Adipocyte (in vitro differentiated cells): Measurements from ENCODE around the gene SRCIN1.

Experiments used
- DNase-seq: peaks from one replicate; pipeline ENCODE4 v3.0.0-alpha.2; 2015; ENCODE audit warnings: low read depth
- H3K27me3 ChIP-seq: replicated peaks from 2 replicates; pipeline ENCODE4 v1.7.0; 2013; ENCODE audit warnings: mild to moderate bottlenecking, low read length, moderate library complexity; ENCODE audit not compliant: control insufficient read depth, insufficient read depth
- H3K36me3 ChIP-seq: 2 replicates; pipeline ENCODE4 v1.7.0; 2013; ENCODE audit warnings: low read length, mild to moderate bottlenecking, moderate library complexity; ENCODE audit not compliant: control insufficient read depth, insufficient read depth, severe bottlenecking
- H3K4me1 ChIP-seq: 2 replicates; pipeline ENCODE4 v1.7.0; 2013; ENCODE audit warnings: mild to moderate bottlenecking, low read length, moderate library complexity; ENCODE audit not compliant: control insufficient read depth, insufficient read depth
- H3K4me3 ChIP-seq: 2 replicates; pipeline ENCODE4 v1.7.0; 2013; ENCODE audit warnings: mild to moderate bottlenecking, low read length, moderate library complexity
- H3K9ac ChIP-seq: 2 replicates; pipeline ENCODE4 v1.7.0; 2013; ENCODE audit warnings: mild to moderate bottlenecking, low read length, moderate library complexity
- H3K9me3 ChIP-seq: 2 replicates; pipeline ENCODE4 v1.7.0; 2013; ENCODE audit warnings: mild to moderate bottlenecking, low read length, moderate library complexity; ENCODE audit not compliant: control insufficient read depth

Gene SRCIN1

GRCh38 chr17:38564254-38564837 lies 41.4 kb downstream of the SRCIN1 start:
- Histone ChIP-seq H3K27me3 (peaks cover 82% of the 10 kb centered on the region), H3K9me3 (no peaks in the 10 kb centered on the region), H3K9ac (no peak overlapping the region), H3K4me3 (no peak overlapping the region), H3K4me1 (peaks cover under 1% of the 10 kb centered on the region), H3K36me3 (no peaks in the 10 kb centered on the region)
- no peak for DNase-seq

GRCh38 chr17:38563362-38564253 lies 42.1 kb downstream of the SRCIN1 start:
- peaks cover 7% of the 10 kb centered on the region for H3K4me1 ChIP-seq
- DNase-seq, result no peak
- H3K9me3 ChIP-seq, result no peaks in the 10 kb centered on the region
- H3K4me3 ChIP-seq, result no peak overlapping the region
- no peaks in the 10 kb centered on the region for H3K36me3 ChIP-seq
- no peak overlapping the region for H3K9ac ChIP-seq
- peaks cover 80% of the 10 kb centered on the region for H3K27me3 ChIP-seq

GRCh38 chr17:38562903-38563302 lies 42.8 kb downstream of the SRCIN1 start:
- Histone ChIP-seq H3K27me3 (peaks cover 72% of the 10 kb centered on the region), H3K4me3 (no peak overlapping the region), H3K36me3 (no peaks in the 10 kb centered on the region), H3K4me1 (peaks cover 12% of the 10 kb centered on the region), H3K9me3 (no peaks in the 10 kb centered on the region), H3K9ac (no peak overlapping the region)
- DNase-seq, result no peak

GRCh38 chr17:38562215-38562569 lies 43.6 kb downstream of the SRCIN1 start:
- Histone ChIP-seq H3K4me1 (peaks cover 18% of the 10 kb centered on the region), H3K9me3 (no peaks in the 10 kb centered on the region), H3K4me3 (no peak overlapping the region), H3K36me3 (no peaks in the 10 kb centered on the region), H3K27me3 (peaks cover 65% of the 10 kb centered on the region), H3K9ac (no peak overlapping the region)
- DNase-seq, result no peak

DNA sequence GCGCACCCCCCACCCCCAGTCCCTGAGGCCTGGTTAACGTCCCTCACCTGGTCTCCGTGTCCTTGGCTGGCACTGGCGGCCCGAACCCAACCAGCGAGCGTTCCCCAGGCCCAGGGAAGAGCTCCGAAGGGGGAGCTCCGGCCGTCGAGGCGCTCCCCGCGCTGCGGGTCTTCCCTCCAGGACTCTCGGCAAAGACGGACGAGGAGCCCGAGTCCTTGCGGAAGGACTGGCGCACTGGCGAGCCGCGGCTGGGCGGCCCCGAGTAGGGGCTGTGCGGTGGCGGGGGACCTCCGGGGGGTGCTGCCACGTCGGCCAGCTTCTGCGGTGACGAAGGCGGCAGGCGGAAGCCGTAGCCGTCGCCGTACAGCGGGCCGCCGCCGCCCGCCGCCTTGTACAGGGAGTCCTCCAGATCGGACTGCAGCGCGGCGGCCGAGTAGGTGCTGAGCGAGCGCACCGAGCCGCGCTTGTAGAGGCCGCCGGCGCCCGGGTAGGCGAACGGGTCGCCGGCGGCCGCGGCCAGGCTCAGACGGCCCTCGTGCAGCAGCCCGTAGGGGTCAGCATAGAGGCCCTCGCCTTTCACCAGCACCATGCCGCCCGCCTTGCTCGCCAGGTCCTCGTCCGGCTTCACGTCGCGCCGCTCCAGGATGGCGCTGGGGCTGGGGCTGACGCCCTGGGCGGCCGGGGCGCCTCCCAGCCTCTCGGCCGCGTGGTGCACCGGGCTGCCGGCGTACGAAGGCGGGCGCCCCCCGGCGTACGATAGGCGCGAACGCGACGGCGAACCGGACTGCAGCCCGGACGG lies 44.1 kb downstream of the SRCIN1 start:
- Histone ChIP-seq H3K9ac (no peak overlapping the region), H3K27me3 (peaks cover 60% of the 10 kb centered on the region), H3K36me3 (no peaks in the 10 kb centered on the region), H3K4me3 (no peak overlapping the region), H3K4me1 (peaks cover 22% of the 10 kb centered on the region), H3K9me3 (no peaks in the 10 kb centered on the region)
- DNase-seq, result no peak

GRCh38 chr17:38560503-38561318 lies 45.0 kb downstream of the SRCIN1 start:
- H3K27me3 ChIP-seq, result peaks cover 51% of the 10 kb centered on the region
- H3K4me3 ChIP-seq, result no peak overlapping the region
- no peaks in the 10 kb centered on the region for H3K36me3 ChIP-seq
- peaks cover 22% of the 10 kb centered on the region for H3K4me1 ChIP-seq
- H3K9ac ChIP-seq, result no peak overlapping the region
- DNase-seq, result peak; percentile 54
- H3K9me3 ChIP-seq, result no peaks in the 10 kb centered on the region

GRCh38 chr17:38559880-38560230 lies 45.9 kb downstream of the SRCIN1 start:
- no peaks in the 10 kb centered on the region for H3K36me3 ChIP-seq
- no peak for DNase-seq
- H3K4me3 ChIP-seq, result no peak overlapping the region

DNA sequence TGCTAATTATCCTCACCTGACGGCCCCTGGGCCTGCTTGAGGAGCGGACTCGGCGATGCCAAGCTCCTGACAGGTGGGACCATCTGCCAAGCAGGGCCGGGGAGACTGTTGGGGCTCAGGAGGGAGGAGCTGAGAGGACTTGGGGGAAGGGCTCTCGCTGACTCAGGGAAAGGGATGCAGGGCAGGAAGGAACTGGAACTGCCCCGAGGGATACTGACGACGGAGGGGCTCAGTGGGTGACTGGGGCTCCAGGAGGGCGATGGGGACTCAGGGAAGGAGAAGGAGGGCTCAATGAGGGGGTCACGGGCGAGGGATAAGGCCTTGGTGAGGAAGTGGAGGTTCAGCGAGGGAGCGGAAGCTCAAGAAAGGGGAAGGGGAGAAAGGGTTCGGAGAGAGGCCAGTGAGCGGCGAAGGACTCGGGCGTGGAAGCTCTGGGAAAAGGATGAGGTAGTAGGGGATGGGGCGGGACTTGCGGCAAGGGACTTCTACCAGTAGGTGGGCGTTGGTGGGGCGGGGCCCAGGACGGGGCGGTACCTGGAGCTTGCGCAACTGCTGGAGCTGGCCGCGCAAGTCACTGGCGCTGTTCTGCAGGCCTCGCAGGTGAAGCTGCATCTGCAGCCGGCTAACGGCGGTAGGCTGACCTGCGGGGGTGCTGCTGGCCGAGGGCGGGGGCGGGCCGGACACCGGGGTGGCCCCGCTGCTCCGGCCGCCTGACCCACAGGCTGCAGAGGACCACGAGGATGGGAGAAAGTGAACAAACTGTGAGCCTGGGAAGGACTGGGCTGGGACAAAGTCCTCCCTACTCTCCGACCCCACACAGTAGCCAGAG lies 46.5 kb downstream of the SRCIN1 start:
- Histone ChIP-seq H3K36me3 (no peaks in the 10 kb centered on the region), H3K9ac (peak overlapping the region; percentile 33), H3K9me3 (no peaks in the 10 kb centered on the region), H3K4me3 (peak overlapping the region; percentile 54), H3K4me1 (peaks cover 30% of the 10 kb centered on the region), H3K27me3 (peaks cover 38% of the 10 kb centered on the region)
- peak; percentile 35 for DNase-seq

More at GRCh38 chr17:38559880-38560230, 45.9 kb downstream of the SRCIN1 start:
- H3K27me3 ChIP-seq, result peaks cover 42% of the 10 kb centered on the region
- no peak overlapping the region for H3K9ac ChIP-seq
- H3K9me3 ChIP-seq, result no peaks in the 10 kb centered on the region
- H3K4me1 ChIP-seq, result peaks cover 24% of the 10 kb centered on the region

DNA sequence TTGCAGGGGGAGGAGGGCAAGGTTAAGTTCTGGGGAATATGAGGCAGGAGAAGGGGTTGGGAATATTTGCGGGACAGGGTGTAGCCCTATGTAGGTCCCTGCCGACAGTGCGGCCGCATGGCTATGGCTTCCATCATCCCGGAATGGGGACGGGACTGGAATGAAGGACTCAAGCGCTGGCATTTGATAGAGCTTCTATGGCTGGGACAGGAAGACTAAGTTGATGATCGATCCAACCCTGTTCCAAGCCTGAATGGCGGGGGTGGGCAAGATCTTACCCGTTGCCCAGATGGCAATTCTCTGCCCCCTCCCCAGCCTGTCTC lies 47.1 kb downstream of the SRCIN1 start:
- no peak for DNase-seq
- Histone ChIP-seq H3K4me3 (peak overlapping the region; percentile 54), H3K9me3 (no peaks in the 10 kb centered on the region), H3K27me3 (peaks cover 32% of the 10 kb centered on the region), H3K36me3 (no peaks in the 10 kb centered on the region), H3K9ac (peak overlapping the region; percentile 33), H3K4me1 (peaks cover 32% of the 10 kb centered on the region)
